ENCODE data around the gene U2SURP. TPM values are rescaled to one million over a fixed set of nuclear protein-coding genes. Genes with fewer than 3 reads are reported as not detected.

U2SURP gene
- polyA plus RNA-seq, 3 donors, result 136 to 185 (median 173) TPM

Other genes starting within 250 kb of the U2SURP start
- gene PCOLCE2, start 112.5 kb upstream of the U2SURP start, polyA plus RNA-seq (ENCODE audit: insufficient read length in 3 of 3), result 1 to 10 TPM; 6.5 to 7.7 (median 6.9) TPM
- under 1 TPM; 0.44 to 0.88 (median 0.79) TPM for gene PAQR9, start 37.9 kb upstream of the U2SURP start, polyA plus RNA-seq (ENCODE audit: insufficient read length in 3 of 3)
- gene CHST2, start 118.2 kb downstream of the U2SURP start, polyA plus RNA-seq (ENCODE audit: insufficient read length in 3 of 3), result 10 to 100 TPM; 22.5 to 38.2 (median 26.6) TPM

Measured in renal cortex interstitium (tissue), 3 donors.